ENCODE measurements around the gene NPPC. TPM values are rescaled to one million over a fixed set of nuclear protein-coding genes. Genes with fewer than 3 reads are reported as not detected.

The NPPC gene
- total and polyA plus RNA-seq, 2 of the 8 experiments (the other 6 are each of a cell fraction or from before 2014, with no cell fraction given): 1.3 to 4.7 TPM

- Histone ChIP-seq H3K9ac (replicated peaks in 1 of 4; ENCODE audit: extremely low read depth in 1 of 4, low read depth in 3 of 4, low read length in 3 of 4) (no peak overlapping the region), H3K4me3 (ENCODE audit: extremely low read depth in 1 of 4, insufficient read depth in 2 of 4, low read depth in 3 of 4, low read length in 4 of 4) (no peak overlapping the region), H2BK12ac (ENCODE audit: low read depth, low read length) (no peak overlapping the region), H2AFZ (ENCODE audit: low read length) (no peak overlapping the region), H4K5ac (ENCODE audit: insufficient read length, low read depth, low read length) (no peak overlapping the region), H3K4me2 (ENCODE audit: insufficient read depth in 1 of 2, low read depth in 2 of 2, low read length in 2 of 2) (no peak overlapping the region), H2AK5ac (ENCODE audit: low read depth, low read length) (no peak overlapping the region), H3K4me1 (replicated peaks in 1 of 4; ENCODE audit: control insufficient read depth in 3 of 4, insufficient read depth in 4 of 4, low read length in 3 of 4) (no peaks in the 10 kb centered on the region), H3K36me3 (ENCODE audit: control insufficient read depth in 2 of 4, insufficient read depth in 4 of 4, low read length in 3 of 4) (no peaks in the 10 kb centered on the region), H2BK15ac (ENCODE audit: low read length) (no peak overlapping the region), H2BK20ac (ENCODE audit: low read length) (no peak overlapping the region), H3K23me2 (ENCODE audit: low read depth, low read length) (no peaks in the 10 kb centered on the region), H3K14ac (ENCODE audit: insufficient read length) (no peak overlapping the region), H4K8ac (ENCODE audit: extremely low read depth, insufficient read depth, low read length) (no peak overlapping the region), H3K79me1 (ENCODE audit: low read depth, low read length) (peaks cover 4% of the 10 kb centered on the region; the same call in 1 of the 2 replicates), H3K23ac (ENCODE audit: insufficient read length) (no peak overlapping the region), H3K9me3 (ENCODE audit: insufficient read depth in 2 of 2, low read depth in 1 of 2, low read length in 1 of 2) (peaks cover 6 to 7% of the 10 kb centered on the region in 2 experiments; a peak in 3 of 4 replicates), H2BK5ac (ENCODE audit: low read depth, low read length) (no peak overlapping the region), H4K20me1 (replicated peaks in 1 of 2; ENCODE audit: control insufficient read depth in 1 of 2, insufficient read depth in 2 of 2, low read length in 2 of 2) (peaks cover 0 to 2% of the 10 kb centered on the region in 2 experiments), H3K79me2 (ENCODE audit: control insufficient read depth in 1 of 2, insufficient read depth in 2 of 2, low read length in 2 of 2) (peaks cover 0 to 30% of the 10 kb centered on the region in 2 experiments; a peak in 2 of 4 replicates), H3K27me3 (replicated peaks in 1 of 4; ENCODE audit: control insufficient read depth in 3 of 4, extremely low read depth in 1 of 4, insufficient read depth in 3 of 4, low read length in 3 of 4) (no peaks in the 10 kb centered on the region), H4K91ac (replicated peaks; ENCODE audit: insufficient read length, low read length) (no peak overlapping the region), H3K18ac (ENCODE audit: extremely low read depth, low read length) (no peak overlapping the region), H2BK120ac (replicated peaks; ENCODE audit: low read depth, low read length) (no peak overlapping the region), H3K27ac (ENCODE audit: low read depth, low read length) (no peak overlapping the region), H3K4ac (replicated peaks; ENCODE audit: insufficient read length, low read depth, low read length) (no peak overlapping the region), H3K56ac (replicated peaks; ENCODE audit: insufficient read length, low read depth, low read length) (no peak overlapping the region)
- DNase-seq (ENCODE audit: low read depth in 1 of 2, low spot score in 2 of 2) (no peak), FAIRE-seq (no peak)
- CTCF ChIA-PET (ENCODE audit: partially characterized antibody): interaction anchor here (0.6 to 1.6 kb wide), 2 partner anchors 39 to 697 kb away, joined by 3 to 6 read pairs; no protein-coding TSS in a partner anchor
- POLR2A ChIA-PET (ENCODE audit: partially characterized antibody): no interaction called here
- no peak for TF ChIP-seq EGR1 (IDR thresholded peaks at IDR 0.05; ENCODE audit: borderline replicate concordance, low read depth, low read length)
- no peak for TF ChIP-seq TBP (IDR thresholded peaks at IDR 0.05; ENCODE audit: low read depth, low read length)
- TF ChIP-seq EP300 (IDR thresholded peaks at IDR 0.05; ENCODE audit: borderline replicate concordance in 1 of 2, low read depth in 2 of 2, low read length in 2 of 2): no peak
- no peak for TF ChIP-seq ATF2 (IDR thresholded peaks at IDR 0.05; ENCODE audit: low read length)
- TF ChIP-seq RAD21 (IDR thresholded peaks at IDR 0.05 in 1 of 2, conservative IDR thresholded peaks at IDR 0.05 in 1 of 2; ENCODE audit: low read depth in 2 of 2, low read length in 2 of 2): no peak
- no peak for TF ChIP-seq GABPA (IDR thresholded peaks at IDR 0.05; ENCODE audit: borderline replicate concordance, insufficient read depth, low read length)
- no peak for TF ChIP-seq SRF (IDR thresholded peaks at IDR 0.05; ENCODE audit: low read depth, low read length)
- TF ChIP-seq CEBPB (IDR thresholded peaks at IDR 0.05; ENCODE audit: low read depth, low read length): no peak
- TF ChIP-seq CBX8 (IDR thresholded peaks at IDR 0.05; ENCODE audit: borderline replicate concordance, low read depth, low read length): no peak
- 97% methylated on average over 6 of the region's 6 CpGs; no CpG with 5 or more reads in 1 of the 2 experiments for WGBS, 2 experiments (ENCODE audit: extremely low coverage in 1 of 2, insufficient coverage in 1 of 2, insufficient read length in 1 of 2, insufficient replicate concordance in 2 of 2, low coverage in 1 of 2, low lambda C conversion rate in 2 of 2, missing lambda C conversion rate in 1 of 2)
Observed at GRCh38 chr2:231968820-231969219, 42.6 kb upstream of the NPPC start.

Measured in H1 (cell line).